Thymus (tissue), 11 donors: ENCODE results near the gene PCYOX1L. TPM values are rescaled to one million over a fixed set of nuclear protein-coding genes. Genes with fewer than 3 reads are reported as not detected.

Experiments
- DNase-seq, 9 donors: peaks; one replicate each; pipeline ENCODE4 v3.0.0-alpha.2; 2013; ENCODE audit warnings: low spot score in 9 of 9, low read depth in 6 of 9, missing footprints in 1 of 9
- H3K27ac ChIP-seq, 2 donors: one replicate each; pipeline ENCODE4 v1.5.1; 2013; ENCODE audit warnings: control low read depth in 1 of 2, low read depth in 1 of 2, low read length in 1 of 2, mild to moderate bottlenecking in 1 of 2, moderate library complexity in 1 of 2
- H3K27me3 ChIP-seq, 2 donors: one replicate each; pipeline ENCODE4 v1.5.1; 2013; ENCODE audit warnings: low read length in 1 of 2; ENCODE audit not compliant: control insufficient read depth in 2 of 2, insufficient read depth in 1 of 2
- H3K36me3 ChIP-seq, 2 donors: one replicate each; pipeline ENCODE4 v1.5.1; 2013; ENCODE audit warnings: low read length in 1 of 2, mild to moderate bottlenecking in 1 of 2, moderate library complexity in 1 of 2; ENCODE audit not compliant: control insufficient read depth in 2 of 2, insufficient read depth in 2 of 2
- H3K4me1 ChIP-seq, 2 donors: one replicate each; pipeline ENCODE4 v1.5.1; 2013; ENCODE audit warnings: low read length in 2 of 2; ENCODE audit not compliant: control insufficient read depth in 2 of 2, insufficient read depth in 2 of 2
- H3K4me3 ChIP-seq, 2 donors: one replicate each; pipeline ENCODE4 v1.5.1; 2013; ENCODE audit warnings: low read length in 2 of 2, control low read depth in 1 of 2, mild to moderate bottlenecking in 1 of 2
- H3K9me3 ChIP-seq, 2 donors: one replicate each; pipeline ENCODE4 v1.5.1; 2013; ENCODE audit warnings: low read length in 1 of 2, mild to moderate bottlenecking in 1 of 2; ENCODE audit not compliant: control insufficient read depth in 2 of 2, insufficient read depth in 1 of 2
- WGBS: extraction: QIAGEN DNeasy Blood & Tissue Kit; methylation state at CpG from one replicate; pipeline ENCODE4 v1.1.7; 2013; 5-methylcytosine and 5-hydroxymethylcytosine counted together
- polyA plus RNA-seq: library from polyadenylated mRNA; stranded (reverse); fragments of 200-250 nt; gene quantifications from one replicate; pipeline ENCODE4 v1.2.3, GENCODE V29; 2013
- total RNA-seq: library from RNA; stranded (reverse); fragments of 120-200 nt; gene quantifications from one replicate; pipeline ENCODE4 v1.2.4, GENCODE V29; 2013
- donor health status: healthy.

Gene PCYOX1L
- total and polyA plus RNA-seq, 2 donors = 8.4 to 19.7 TPM

GRCh38 chr5:149405550-149406202 is 47.8 kb downstream of the PCYOX1L start:
- Histone ChIP-seq H3K27me3 (no peaks in the 10 kb centered on the region), H3K36me3 (no peaks in the 10 kb centered on the region), H3K4me3 (no peak overlapping the region), H3K9me3 (no peaks in the 10 kb centered on the region), H3K4me1 (no peaks in the 10 kb centered on the region), H3K27ac (no peak overlapping the region)
- no peak for DNase-seq
- WGBS = 97% methylated on average over 16 of the region's 16 CpGs

- Histone ChIP-seq H3K27me3 (no peaks in the 10 kb centered on the region), H3K4me3 (peak overlapping the region in 1 of 2 donors; percentile 18), H3K4me1 (no peaks in the 10 kb centered on the region), H3K36me3 (no peaks in the 10 kb centered on the region), H3K27ac (no peak overlapping the region), H3K9me3 (no peaks in the 10 kb centered on the region)
- 89% methylated on average over 9 of the region's 9 CpGs for WGBS
- DNase-seq = no peak
Measured at GRCh38 chr5:149406203-149406978, 48.5 kb downstream of the PCYOX1L start.

- Histone ChIP-seq H3K36me3 (no peaks in the 10 kb centered on the region), H3K4me1 (no peaks in the 10 kb centered on the region), H3K9me3 (no peaks in the 10 kb centered on the region), H3K27ac (peak overlapping the region in 1 of 2 donors; percentile 43), H3K4me3 (peak overlapping the region in 1 of 2 donors; percentile 18), H3K27me3 (no peaks in the 10 kb centered on the region)
- 88% methylated on average over 4 of the region's 4 CpGs for WGBS
- no peak for DNase-seq
Measured at GRCh38 chr5:149406979-149407306, 49.1 kb downstream of the PCYOX1L start.

GRCh38 chr5:149407323-149408251 is 49.7 kb downstream of the PCYOX1L start:
- Histone ChIP-seq H3K27ac (no peak overlapping the region), H3K4me3 (peak overlapping the region in 1 of 2 donors; percentile 18), H3K9me3 (no peaks in the 10 kb centered on the region), H3K36me3 (no peaks in the 10 kb centered on the region), H3K4me1 (no peaks in the 10 kb centered on the region), H3K27me3 (no peaks in the 10 kb centered on the region)
- no peak for DNase-seq
- 93% methylated on average over 11 of the region's 11 CpGs for WGBS

GRCh38 chr5:149408252-149409099 is 50.6 kb downstream of the PCYOX1L start:
- H3K27me3 ChIP-seq = no peaks in the 10 kb centered on the region
- H3K36me3 ChIP-seq = no peaks in the 10 kb centered on the region
- no peak overlapping the region for H3K4me3 ChIP-seq
- H3K4me1 ChIP-seq = no peaks in the 10 kb centered on the region
- WGBS = 98% methylated on average over 12 of the region's 12 CpGs
- no peak for DNase-seq
- no peaks in the 10 kb centered on the region for H3K9me3 ChIP-seq
- peak overlapping the region in 1 of 2 donors; percentile 18 for H3K27ac ChIP-seq

- Histone ChIP-seq H3K9me3 (no peaks in the 10 kb centered on the region), H3K4me3 (no peak overlapping the region), H3K27me3 (no peaks in the 10 kb centered on the region), H3K27ac (no peak overlapping the region), H3K4me1 (no peaks in the 10 kb centered on the region), H3K36me3 (no peaks in the 10 kb centered on the region)
- WGBS = 97% methylated on average over 6 of the region's 6 CpGs
- DNase-seq = no peak
Measured at GRCh38 chr5:149409268-149409948, 51.6 kb downstream of the PCYOX1L start.

- Histone ChIP-seq H3K27ac (no peak overlapping the region), H3K27me3 (no peaks in the 10 kb centered on the region), H3K4me3 (no peak overlapping the region), H3K36me3 (no peaks in the 10 kb centered on the region), H3K4me1 (no peaks in the 10 kb centered on the region), H3K9me3 (no peaks in the 10 kb centered on the region)
- WGBS = 94% methylated on average over 7 of the region's 7 CpGs
- no peak for DNase-seq
Measured at GRCh38 chr5:149410071-149410470, 52.2 kb downstream of the PCYOX1L start.

GRCh38 chr5:149410721-149411432 is 53.0 kb downstream of the PCYOX1L start:
- no peak overlapping the region for H3K4me3 ChIP-seq
- no peaks in the 10 kb centered on the region for H3K9me3 ChIP-seq
- WGBS = 95% methylated on average over 15 of the region's 15 CpGs
- no peak for DNase-seq
- no peaks in the 10 kb centered on the region for H3K36me3 ChIP-seq
- H3K27me3 ChIP-seq = no peaks in the 10 kb centered on the region
- no peak overlapping the region for H3K27ac ChIP-seq
- H3K4me1 ChIP-seq = no peaks in the 10 kb centered on the region
